KOPT-K1 (cell line): Measurements from ENCODE around the gene DEAF1.
A peak's percentile ranks its signal among the peaks of the same experiment; 100 is the strongest.

ENCODE experiments used
- H3K27ac ChIP-seq: fragments of 200-600 bp; sonication (generic); 2 replicates; pipeline ENCODE4 v1.5.1; 2016; ENCODE audit warnings: antibody characterized with exemption, mild to moderate bottlenecking, low read depth, low read length; ENCODE audit not compliant: poor library complexity, severe bottlenecking
- H3K36me3 ChIP-seq: fragments of 200-600 bp; sonication (generic); 2 replicates; pipeline ENCODE4 v1.5.1; 2017; ENCODE audit warnings: antibody characterized with exemption, mild to moderate bottlenecking, low read length, moderate library complexity; ENCODE audit not compliant: insufficient read depth
- H3K9me3 ChIP-seq: fragments of 200-600 bp; sonication (generic); 2 replicates; pipeline ENCODE4 v1.5.1; 2017; ENCODE audit warnings: antibody characterized with exemption, low read length, mild to moderate bottlenecking; ENCODE audit not compliant: insufficient read depth, poor library complexity, severe bottlenecking

Gene DEAF1

GRCh38 chr11:624705-625635, 70.1 kb downstream of the DEAF1 start, which contains the start of gene CDHR5:
CDHR5 (minus strand) TSS chr11:624955; CDS start chr11:624902, 53 bp downstream.
- Histone ChIP-seq H3K27ac (no peak within 1 kb of the TSS), H3K9me3 (no peaks in the 10 kb centered on the region), H3K36me3 (no peaks in the 10 kb centered on the region; the same call in 1 of the 2 replicates)

- Histone ChIP-seq H3K9me3 (no peaks in the 10 kb centered on the region), H3K27ac (no peak overlapping the region), H3K36me3 (no peaks in the 10 kb centered on the region; the same call in 1 of the 2 replicates)
These were observed 70.9 kb downstream of the DEAF1 start for GRCh38 chr11:623999-624704.

GRCh38 chr11:623349-623869, 71.6 kb downstream of the DEAF1 start:
- Histone ChIP-seq H3K9me3 (no peaks in the 10 kb centered on the region), H3K27ac (no peak overlapping the region), H3K36me3 (peaks cover 4% of the 10 kb centered on the region; the same call in 1 of the 2 replicates)

GRCh38 chr11:621838-622237, 73.2 kb downstream of the DEAF1 start:
- Histone ChIP-seq H3K9me3 (no peaks in the 10 kb centered on the region), H3K36me3 (peaks cover 18% of the 10 kb centered on the region; the same call in 1 of the 2 replicates), H3K27ac (no peak overlapping the region)

GRCh38 chr11:620935-621814, 73.8 kb downstream of the DEAF1 start:
- no peaks in the 10 kb centered on the region for H3K9me3 ChIP-seq
- peaks cover 18% of the 10 kb centered on the region; the same call in 1 of the 2 replicates for H3K36me3 ChIP-seq
- H3K27ac ChIP-seq, result no peak overlapping the region

GRCh38 chr11:620201-620600, 74.8 kb downstream of the DEAF1 start:
- Histone ChIP-seq H3K27ac (no peak overlapping the region), H3K9me3 (no peaks in the 10 kb centered on the region), H3K36me3 (peaks cover 18% of the 10 kb centered on the region; the same call in 1 of the 2 replicates)

- Histone ChIP-seq H3K9me3 (no peaks in the 10 kb centered on the region), H3K27ac (no peak overlapping the region), H3K36me3 (peaks cover 18% of the 10 kb centered on the region; the same call in 1 of the 2 replicates)
These were observed 75.4 kb downstream of the DEAF1 start for GRCh38 chr11:619628-620050.

GRCh38 chr11:618856-619627, 76.0 kb downstream of the DEAF1 start:
- Histone ChIP-seq H3K27ac (no peak overlapping the region), H3K9me3 (no peaks in the 10 kb centered on the region), H3K36me3 (peaks cover 23% of the 10 kb centered on the region; the same call in 1 of the 2 replicates)

- H3K36me3 ChIP-seq, result peaks cover 27% of the 10 kb centered on the region; the same call in 1 of the 2 replicates
- no peak overlapping the region for H3K27ac ChIP-seq
- no peaks in the 10 kb centered on the region for H3K9me3 ChIP-seq
These were observed 76.9 kb downstream of the DEAF1 start for GRCh38 chr11:617912-618682.

- no peak overlapping the region for H3K27ac ChIP-seq
- H3K36me3 ChIP-seq, result peaks cover 34% of the 10 kb centered on the region
- H3K9me3 ChIP-seq, result no peaks in the 10 kb centered on the region
These were observed 77.7 kb downstream of the DEAF1 start for GRCh38 chr11:617199-617911.

- H3K27ac ChIP-seq, result peak overlapping the region; percentile 79
- H3K9me3 ChIP-seq, result no peaks in the 10 kb centered on the region
- H3K36me3 ChIP-seq, result peaks cover 42% of the 10 kb centered on the region
These were observed 78.5 kb downstream of the DEAF1 start for GRCh38 chr11:616320-617198.
